GM12891 (cell line): ENCODE measurements around the gene CELA2B. TPM values are rescaled to one million over a fixed set of nuclear protein-coding genes. Genes with fewer than 3 reads are reported as not detected.
A peak's percentile ranks its signal among the peaks of the same experiment; 100 is the strongest.
"Not testable (repeated sequence)": the region's sequence is repeated elsewhere in the genome, so short reads cannot be mapped to it uniquely, and the experiment has no call there.

Experiments
- DNase-seq: peaks from one replicate; pipeline ENCODE4 v3.0.0; 2011; ENCODE audit warnings: low spot score; ENCODE audit not compliant: insufficient read length
- FAIRE-seq: peaks from 2 replicates; lab custom pipeline; 2011; peaks lifted over from hg19 to GRCh38; lab: Jason Lieb, UNC
- PAX5 ChIP-seq: IDR thresholded peaks from 2 replicates; pipeline ENCODE4 v1.6.1; 2011; ENCODE audit warnings: low read length, moderate library complexity, mild to moderate bottlenecking; ENCODE audit not compliant: insufficient read depth, severe bottlenecking
- POLR2A ChIP-seq: IDR thresholded peaks from 2 replicates; pipeline ENCODE4 v1.6.1; 2011; ENCODE audit warnings: low read depth, low read length, control low read depth
- POLR2AphosphoS5 ChIP-seq: IDR thresholded peaks from 2 replicates; pipeline ENCODE4 v1.6.1; 2011; ENCODE audit warnings: low read depth, low read length, control low read depth
- POU2F2 ChIP-seq: IDR thresholded peaks from 2 replicates; pipeline ENCODE4 v1.6.1; 2011; ENCODE audit warnings: low read depth, mild to moderate bottlenecking, control low read depth, low read length, moderate library complexity
- SPI1 ChIP-seq: IDR thresholded peaks from 2 replicates; pipeline ENCODE4 v1.6.1; 2011; ENCODE audit warnings: low read depth, low read length, control low read depth
- TAF1 ChIP-seq: IDR thresholded peaks from 2 replicates; pipeline ENCODE4 v1.6.1; 2011; ENCODE audit warnings: low read depth, low read length, control low read depth
- polyA plus RNA-seq: library from polyadenylated mRNA; unstranded; fragments of >200 nt; gene quantifications from one replicate; pipeline ENCODE4 v1.2.1, GENCODE V29; 2012; ENCODE audit warnings: low read depth, missing spikeins, inconsistent platforms; ENCODE audit not compliant: missing spikeins

CELA2B gene
- not detected for polyA plus RNA-seq

DNA sequence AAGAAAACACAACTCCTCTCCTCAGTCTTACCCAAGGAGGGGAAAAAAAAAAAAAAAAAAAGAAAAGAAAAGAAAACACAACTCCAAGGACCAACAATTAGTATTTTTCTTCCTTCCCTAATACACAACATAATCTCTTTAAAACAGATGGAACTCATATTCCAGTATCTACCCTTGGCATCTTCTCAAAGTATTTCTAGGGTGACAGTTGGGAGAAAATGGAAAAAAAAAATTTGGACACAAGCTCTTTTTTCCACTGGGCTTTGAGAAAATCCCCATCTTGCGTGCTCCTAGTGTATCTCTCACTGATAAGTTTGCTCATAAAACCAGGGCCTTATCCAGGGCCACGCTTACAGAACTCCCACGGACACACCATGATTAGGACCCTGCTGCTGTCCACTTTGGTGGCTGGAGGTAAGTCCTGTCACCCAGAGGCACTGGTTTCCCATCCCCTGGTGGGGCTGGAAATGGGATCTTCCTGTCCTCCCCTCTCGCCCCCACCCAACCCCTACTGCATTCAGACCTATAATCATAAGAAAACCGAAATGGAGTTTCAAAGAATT lies at the start of gene CELA2B:
Gene CELA2B (plus strand): TSS at position 353 of the 563 bp plus-strand sequence. CDS start 22 bp downstream, at position 375.
- no peak for FAIRE-seq
- DNase-seq = no peak
- TF ChIP-seq TAF1 (no peak), POLR2AphosphoS5 (no peak), PAX5 (no peak), SPI1 (no peak), POU2F2 (no peak), POLR2A (no peak)

DNA sequence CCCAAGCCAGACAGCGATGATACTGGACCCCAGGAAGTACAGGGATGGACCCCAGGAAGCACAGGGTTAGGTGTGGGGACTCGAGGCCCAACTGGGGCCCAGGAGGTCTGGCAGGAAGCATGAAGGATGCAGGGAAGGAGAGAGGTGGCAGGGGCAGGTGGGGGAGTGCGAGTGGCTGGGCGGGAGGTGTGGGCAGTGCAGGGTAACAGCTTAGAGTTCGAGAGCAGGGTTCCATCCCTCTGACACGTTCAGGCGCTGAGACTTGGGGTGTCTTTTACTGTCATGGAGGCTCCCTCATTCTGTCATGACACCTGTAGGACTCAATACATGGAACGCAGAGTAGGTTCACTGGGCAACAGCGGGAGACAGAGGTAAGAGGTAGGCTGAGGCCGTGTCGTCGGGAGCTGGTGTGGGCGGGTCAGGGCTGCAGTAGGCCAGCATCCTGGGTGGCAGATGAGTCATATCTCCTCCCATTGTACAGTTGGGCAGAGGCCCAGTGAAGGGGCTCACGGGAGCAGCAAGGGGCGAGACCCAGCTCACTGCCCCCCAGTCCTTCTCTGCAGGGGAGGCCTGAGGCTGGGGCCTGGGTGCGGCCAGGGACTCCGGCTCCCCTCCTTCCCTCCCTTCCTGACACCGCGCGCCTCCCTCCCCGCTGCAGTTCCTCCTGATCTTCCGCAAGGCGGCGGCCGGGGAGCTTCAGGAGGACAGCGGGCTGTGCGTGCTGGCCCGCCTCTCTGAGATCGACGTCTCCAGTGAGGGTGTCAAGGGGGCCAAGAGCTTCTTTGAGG lies 49.2 kb upstream of the CELA2B start:
- DNase-seq (no peak), FAIRE-seq (no peak)
- TF ChIP-seq TAF1 = no peak

DNA sequence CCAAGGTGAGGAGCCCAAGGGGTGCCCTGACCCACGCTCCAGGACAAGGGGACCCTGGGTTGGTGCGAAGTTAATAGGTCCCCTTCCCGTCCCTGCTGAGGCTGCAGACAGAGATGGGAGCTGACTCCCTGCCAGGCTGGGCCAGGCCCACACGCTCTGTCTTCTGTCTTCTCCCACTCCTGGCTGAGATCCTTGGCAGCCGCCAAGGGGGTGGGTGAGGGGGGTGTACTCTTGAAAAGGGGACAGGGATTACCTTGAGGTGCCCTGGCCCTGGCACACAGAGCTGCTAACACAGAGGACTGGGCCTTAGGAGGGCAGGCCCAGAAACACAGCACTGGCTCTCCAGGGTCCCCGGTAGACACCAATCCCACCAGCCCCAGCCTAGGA lies 48.6 kb upstream of the CELA2B start:
- no peak for DNase-seq
- no peak for FAIRE-seq
- TF ChIP-seq SPI1 = no peak
- no peak for TF ChIP-seq TAF1
- no peak for TF ChIP-seq POLR2A
- TF ChIP-seq POU2F2 = no peak
- no peak for TF ChIP-seq POLR2AphosphoS5
- TF ChIP-seq PAX5 = no peak

DNA sequence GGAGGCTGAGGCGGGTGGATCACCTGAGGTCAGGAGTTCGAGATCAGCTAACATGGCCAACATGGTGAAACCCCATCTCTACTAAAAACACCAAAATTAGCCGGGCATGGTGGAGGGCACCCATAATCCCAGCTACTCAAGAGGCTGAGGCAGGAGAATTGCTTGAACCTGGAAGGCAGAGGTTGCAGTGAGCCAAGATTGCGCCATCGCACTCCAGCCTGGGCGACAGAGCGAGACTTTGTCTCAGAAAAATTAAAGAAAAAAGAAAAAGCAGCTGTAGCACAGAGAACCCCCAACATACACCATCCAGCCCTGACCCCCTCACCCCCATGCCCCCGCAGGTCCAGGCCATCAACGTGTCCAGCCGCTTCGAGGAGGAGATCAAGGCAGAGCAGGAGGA lies 47.7 kb upstream of the CELA2B start:
- not testable (repeated sequence) for FAIRE-seq

DNA sequence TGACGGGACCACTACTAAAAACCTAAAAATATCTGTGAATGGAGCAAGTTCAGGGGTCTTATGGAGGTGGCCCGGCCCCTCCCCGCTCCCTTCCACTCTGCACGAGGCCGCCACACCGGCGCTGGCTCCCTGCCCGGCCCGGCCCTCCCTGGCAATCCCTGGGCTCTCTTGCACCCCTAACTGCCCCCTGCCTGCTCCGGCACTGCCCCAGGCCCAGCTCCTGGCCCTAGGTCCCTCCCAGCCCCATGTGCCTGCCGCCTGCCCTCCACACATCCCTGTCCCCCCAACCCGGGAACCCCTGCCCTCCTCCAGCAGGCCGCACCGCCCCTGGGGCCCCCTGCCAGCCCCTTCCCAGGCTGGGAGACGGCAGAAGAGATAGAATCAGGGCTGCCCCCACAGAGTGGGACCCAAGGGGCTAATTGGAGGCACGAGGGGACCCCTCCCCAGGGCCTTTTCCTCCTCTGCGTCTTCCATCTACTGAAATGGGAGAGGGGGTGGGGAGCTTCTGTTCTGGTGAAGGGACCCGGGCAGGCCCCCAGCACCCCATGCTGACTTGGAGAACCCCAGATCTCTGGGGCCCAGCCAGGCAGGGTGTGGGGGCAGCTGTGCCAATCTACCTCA lies 47.0 kb upstream of the CELA2B start:
- no peak for TF ChIP-seq TAF1
- no peak for TF ChIP-seq PAX5
- TF ChIP-seq POLR2AphosphoS5 = no peak
- no peak for TF ChIP-seq SPI1
- TF ChIP-seq POU2F2 = no peak
- no peak for TF ChIP-seq POLR2A
- FAIRE-seq (no peak), DNase-seq (no peak)

More for the DNA sequence above, 47.7 kb upstream of the CELA2B start:
- not testable (repeated sequence) for DNase-seq

DNA sequence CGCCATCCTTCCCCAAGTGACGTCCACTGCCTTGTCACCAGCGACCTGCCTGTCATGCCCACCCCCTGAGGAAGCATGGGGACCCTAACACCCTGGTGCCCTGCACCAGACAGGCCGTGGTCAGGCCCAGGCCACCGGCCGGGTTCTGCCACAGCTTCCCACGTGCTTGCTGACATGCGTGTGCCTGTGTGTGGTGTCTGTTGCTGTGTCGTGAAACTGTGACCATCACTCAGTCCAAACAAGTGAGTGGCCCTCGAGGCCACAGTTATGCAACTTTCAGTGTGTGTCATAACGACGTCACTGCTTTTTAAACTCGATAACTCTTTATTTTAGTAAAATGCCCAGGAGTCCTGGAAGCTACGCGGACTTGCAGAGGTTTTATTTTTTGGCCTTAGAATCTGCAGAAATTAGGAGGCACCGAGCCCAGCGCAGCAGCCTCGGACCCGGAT lies 46.2 kb upstream of the CELA2B start:
- DNase-seq (no peak), FAIRE-seq (no peak)
- TF ChIP-seq POLR2A (no peak), TAF1 (no peak), PAX5 (no peak), POLR2AphosphoS5 (no peak; the same call in 1 of the 2 replicates), SPI1 (no peak), POU2F2 (no peak)

DNA sequence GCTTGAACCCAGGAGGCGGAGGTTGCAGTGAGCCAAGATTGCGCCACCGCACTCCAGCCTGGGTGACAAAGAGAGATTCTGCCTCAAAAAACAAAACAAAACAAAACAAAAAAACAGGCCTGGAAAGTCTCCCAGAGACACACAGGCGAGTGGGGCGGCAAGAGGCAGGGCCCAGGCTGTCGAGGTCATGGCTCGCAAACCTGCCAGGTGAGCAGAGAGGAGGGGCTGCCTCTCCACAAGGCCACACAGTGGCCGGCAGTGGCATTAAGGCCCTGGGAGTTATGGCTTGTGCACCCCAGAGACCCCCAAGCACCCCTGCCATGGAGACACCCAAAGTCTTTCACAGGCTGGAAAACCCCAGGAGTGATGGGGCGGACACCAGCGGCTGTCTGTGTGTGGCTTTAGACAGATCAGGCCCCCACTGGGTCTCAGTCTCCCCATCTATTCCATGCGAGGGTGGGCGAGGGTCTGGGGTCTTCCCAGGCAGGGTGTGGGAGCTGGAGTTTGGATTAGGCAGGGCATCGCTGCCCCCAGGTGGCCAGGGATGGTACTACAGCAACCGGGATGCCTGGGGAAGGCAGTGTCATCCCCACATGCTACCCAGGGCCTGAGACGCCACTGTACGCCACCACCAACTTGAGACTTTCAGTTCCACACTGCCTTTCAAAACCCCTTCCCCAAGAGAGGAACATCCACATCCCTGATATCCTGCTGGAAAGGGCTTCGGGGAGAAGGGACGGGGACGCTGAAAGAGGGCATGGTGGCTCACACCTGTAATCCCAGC lies 44.9 kb upstream of the CELA2B start:
- peak; percentile 91 for DNase-seq
- TF ChIP-seq POU2F2 = no peak
- peak; percentile 46; the same call in 1 of the 2 replicates for TF ChIP-seq POLR2AphosphoS5
- peak; percentile 96 for FAIRE-seq

DNA sequence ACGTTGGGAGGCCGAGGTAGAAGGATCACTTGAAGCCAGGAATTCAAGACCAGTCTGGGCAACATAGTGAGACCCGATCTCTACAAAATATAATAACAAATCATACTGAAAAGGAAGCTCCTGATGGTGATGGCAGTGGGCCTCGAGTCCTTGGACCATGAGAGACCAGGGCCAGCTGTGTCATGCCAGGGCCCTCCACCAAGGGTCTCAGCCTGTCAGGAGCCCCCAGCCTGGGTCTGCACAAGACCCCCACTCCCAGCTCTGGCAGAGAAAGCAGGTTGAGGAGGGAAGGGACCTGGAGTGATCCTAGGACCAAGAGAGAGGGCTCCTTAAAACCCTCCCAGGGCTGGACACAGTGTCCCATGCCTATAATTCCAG lies 44.3 kb upstream of the CELA2B start:
- DNase-seq (no peak), FAIRE-seq (no peak)
- 0 out of 2 replicates have a peak, but pooled peaks have one; percentile 7 for TF ChIP-seq POLR2AphosphoS5
- TF ChIP-seq SPI1 = no peak

DNA sequence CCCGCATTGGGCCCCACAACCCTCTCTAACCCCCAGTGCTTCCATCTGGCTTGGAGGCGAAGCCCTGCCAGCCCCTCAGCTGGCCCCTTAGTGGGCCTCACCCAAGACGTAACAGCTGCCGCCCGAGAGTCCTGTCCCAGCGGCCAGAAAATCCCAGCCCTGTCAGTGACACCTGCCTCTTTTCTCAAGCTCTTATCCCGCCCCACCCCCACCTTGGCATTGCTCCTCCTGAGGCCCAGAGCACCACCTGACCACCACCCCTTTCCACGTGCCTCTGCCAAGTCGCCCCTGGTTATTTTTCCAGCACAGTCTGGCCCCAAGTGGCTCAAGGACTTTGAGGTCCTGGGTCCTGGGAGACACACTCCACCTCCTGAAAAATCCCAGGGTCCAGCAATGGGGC lies 43.6 kb upstream of the CELA2B start:
- FAIRE-seq (no peak), DNase-seq (no peak)
- TF ChIP-seq POLR2A (no peak), PAX5 (no peak), POLR2AphosphoS5 (0 out of 2 replicates have a peak, but pooled peaks have one; percentile 22)

DNA sequence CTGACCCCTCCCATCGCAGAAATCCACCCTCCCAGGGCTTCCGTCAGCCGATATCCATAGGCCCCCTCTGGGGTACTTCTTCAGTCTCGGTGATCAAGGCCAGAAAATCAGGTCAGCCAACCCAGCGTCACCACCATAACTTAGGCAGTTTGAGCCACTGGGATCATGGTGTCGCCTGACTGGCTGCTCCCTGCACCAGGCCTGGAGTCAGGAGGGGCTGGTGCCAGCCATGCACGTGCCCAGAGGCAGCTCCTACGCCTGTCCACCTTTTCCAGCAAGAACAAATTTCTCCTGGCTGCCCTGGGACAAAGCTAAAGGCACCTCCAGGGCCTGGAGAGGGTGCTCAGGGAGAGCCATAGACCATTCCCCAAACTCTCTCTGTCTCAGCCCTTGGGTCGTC lies 42.4 kb upstream of the CELA2B start:
- DNase-seq (no peak), FAIRE-seq (no peak)
- TF ChIP-seq PAX5 = no peak
- no peak for TF ChIP-seq TAF1
- TF ChIP-seq POU2F2 = no peak
- no peak for TF ChIP-seq POLR2AphosphoS5
- TF ChIP-seq SPI1 = no peak
- TF ChIP-seq POLR2A = no peak

DNA sequence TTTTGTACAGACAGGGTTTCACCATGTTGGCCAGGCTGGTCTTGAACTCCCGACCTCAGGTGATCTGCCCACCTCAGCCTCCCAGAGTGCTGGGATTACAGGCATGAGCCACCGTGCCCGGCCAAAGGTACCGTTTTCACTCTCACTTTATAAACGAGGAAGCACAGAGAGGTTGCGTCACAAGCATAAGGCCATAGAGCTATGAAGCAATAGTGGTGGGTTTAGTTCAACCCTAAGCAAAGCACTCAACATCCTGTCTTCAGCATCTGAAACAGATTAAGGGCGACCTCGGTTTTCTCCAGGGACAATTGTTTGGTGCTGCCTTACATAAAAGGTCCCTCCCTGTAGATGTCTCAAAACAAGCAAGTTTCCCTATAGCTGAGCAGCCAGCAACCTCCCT lies 41.2 kb upstream of the CELA2B start:
- not testable (repeated sequence) for DNase-seq, FAIRE-seq
